Smooth muscle cell (in vitro differentiated cells): ENCODE measurements around the gene ZNF428. TPM values are rescaled to one million over a fixed set of nuclear protein-coding genes. Genes with fewer than 3 reads are reported as not detected.

Experiments used
- DNase-seq: peaks from one replicate; lab custom pipeline; 2025; ENCODE audit not compliant: unreplicated experiment; lab: John Stamatoyannopoulos, UW
- H2AFZ ChIP-seq: fragments of 200-600 bp; sonication (generic); 2 replicates; pipeline ENCODE4 v1.6.0; 2016; ENCODE audit warnings: antibody characterized with exemption, low read depth, mild to moderate bottlenecking
- H3F3A ChIP-seq: fragments of 200-600 bp; sonication (generic); 2 replicates; pipeline ENCODE4 v1.6.0; 2017; ENCODE audit warnings: antibody characterized with exemption, low read depth
- H3K27ac ChIP-seq: fragments of 200-600 bp; sonication (generic); 2 replicates; pipeline ENCODE4 v1.5.1; 2016; ENCODE audit warnings: low read depth, mild to moderate bottlenecking
- H3K27me3 ChIP-seq: fragments of 200-600 bp; sonication (generic); 2 replicates; pipeline ENCODE4 v1.6.1; 2016; ENCODE audit warnings: low read depth, mild to moderate bottlenecking
- H3K36me3 ChIP-seq: fragments of 200-600 bp; sonication (generic); 2 replicates; pipeline ENCODE4 v1.5.1; 2016; ENCODE audit warnings: low read depth
- H3K4me1 ChIP-seq: fragments of 200-600 bp; sonication (generic); 2 replicates; pipeline ENCODE4 v1.5.1; 2016; ENCODE audit warnings: low read depth
- H3K4me2 ChIP-seq: fragments of 200-600 bp; sonication (generic); 2 replicates; pipeline ENCODE4 v1.6.0; 2016; ENCODE audit warnings: mild to moderate bottlenecking
- H3K4me3 ChIP-seq: fragments of 200-600 bp; sonication (generic); 2 replicates; pipeline ENCODE4 v1.5.1; 2016; ENCODE audit warnings: mild to moderate bottlenecking
- H3K79me2 ChIP-seq: fragments of 200-600 bp; sonication (generic); 2 replicates; pipeline ENCODE4 v1.6.0; 2016; ENCODE audit warnings: low read depth, mild to moderate bottlenecking
- H3K9ac ChIP-seq: fragments of 200-600 bp; sonication (generic); 2 replicates; pipeline ENCODE4 v1.6.0; 2016; ENCODE audit warnings: low read depth
- H3K9me3 ChIP-seq: fragments of 200-600 bp; sonication (generic); replicated peaks from 2 replicates; pipeline ENCODE4 v1.5.1; 2016; ENCODE audit warnings: low read depth
- H4K20me1 ChIP-seq: fragments of 200-600 bp; sonication (generic); 2 replicates; pipeline ENCODE4 v1.6.0; 2016; ENCODE audit warnings: low read depth
- CTCF ChIP-seq: fragments of 200-600 bp; sonication (generic); IDR thresholded peaks from 2 replicates; pipeline ENCODE4 v1.5.1; 2017; ENCODE audit warnings: borderline replicate concordance, mild to moderate bottlenecking, antibody characterized with exemption; ENCODE audit not compliant: insufficient read depth, poor library complexity, severe bottlenecking
- WGBS: methylation state at CpG from one replicate; pipeline ENCODE4 v1.1.7; 2016; ENCODE audit warnings: low lambda C conversion rate; 5-methylcytosine and 5-hydroxymethylcytosine counted together
- polyA plus RNA-seq: library from polyadenylated mRNA; unstranded; fragments of >200 nt; fragmentation: Nextera tagmentation; extraction: Ambion mirVana; gene quantifications from 2 replicates; pipeline ENCODE4 v1.2.1, GENCODE V29; 2016
- total RNA-seq: library from RNA; depleted of rRNA; stranded (reverse); fragments of >200 nt; gene quantifications from 2 replicates; pipeline ENCODE4 v1.2.3, GENCODE V29; 2014

ZNF428 gene
- total and polyA plus RNA-seq, 2 experiments from 2014 or later, result 20.3 to 63.1 TPM

- H2AFZ ChIP-seq, result no peak within 1 kb of the TSS
- H3K27me3 ChIP-seq, result no peaks in the 10 kb centered on the region
- no peaks in the 10 kb centered on the region for H3K36me3 ChIP-seq
- no peak within 1 kb of the TSS for H3K4me3 ChIP-seq
- H3K27ac ChIP-seq, result peak within 1 kb of the TSS; percentile 44
- no peak within 1 kb of the TSS for H3K9ac ChIP-seq
- H3K9me3 ChIP-seq, result no peaks in the 10 kb centered on the region
- H3K79me2 ChIP-seq, result peaks cover 27% of the 10 kb centered on the region
- H3K4me2 ChIP-seq, result no peak within 1 kb of the TSS
- no peaks in the 10 kb centered on the region for H3F3A ChIP-seq
- no peaks in the 10 kb centered on the region for H3K4me1 ChIP-seq
- 100% methylated on average over 3 of the region's 3 CpGs for WGBS
- DNase-seq, result no peak
- H4K20me1 ChIP-seq, result peaks cover 22% of the 10 kb centered on the region
- TF ChIP-seq CTCF, result no peak
Measured at GRCh38 chr19:43611788-43612187, 7.6 kb downstream of the ZNF428 start, which contains the start of gene SRRM5. Gene SRRM5, plus strand, starts transcription at chr19:43612088. Its CDS starts 34 bp downstream, at chr19:43612122.

GRCh38 chr19:43610493-43610892 lies 8.9 kb downstream of the ZNF428 start:
- H3K9ac ChIP-seq, result no peak overlapping the region
- no peaks in the 10 kb centered on the region for H3K4me1 ChIP-seq
- H3K27ac ChIP-seq, result peak overlapping the region; percentile 44
- H4K20me1 ChIP-seq, result peaks cover 22% of the 10 kb centered on the region
- no peaks in the 10 kb centered on the region for H3F3A ChIP-seq
- H3K4me3 ChIP-seq, result no peak overlapping the region
- WGBS, result 50% methylated on average over 3 of the region's 3 CpGs
- H3K79me2 ChIP-seq, result peaks cover 14% of the 10 kb centered on the region
- no peaks in the 10 kb centered on the region for H3K36me3 ChIP-seq
- H3K4me2 ChIP-seq, result no peak overlapping the region
- H3K27me3 ChIP-seq, result no peaks in the 10 kb centered on the region
- DNase-seq, result no peak
- H2AFZ ChIP-seq, result no peak overlapping the region
- no peak for TF ChIP-seq CTCF
- no peaks in the 10 kb centered on the region for H3K9me3 ChIP-seq

- 92% methylated on average over 7 of the region's 7 CpGs for WGBS
- H3K27ac ChIP-seq, result no peak overlapping the region
- H3K9ac ChIP-seq, result no peak overlapping the region
Measured at GRCh38 chr19:43609872-43610271, 9.6 kb downstream of the ZNF428 start.

More at GRCh38 chr19:43609872-43610271, 9.6 kb downstream of the ZNF428 start:
- no peak for TF ChIP-seq CTCF
- H3F3A ChIP-seq, result no peaks in the 10 kb centered on the region
- H3K4me1 ChIP-seq, result no peaks in the 10 kb centered on the region
- H3K79me2 ChIP-seq, result peaks cover 9% of the 10 kb centered on the region
- H3K27me3 ChIP-seq, result no peaks in the 10 kb centered on the region
- peaks cover 22% of the 10 kb centered on the region for H4K20me1 ChIP-seq
- no peak for DNase-seq
- H2AFZ ChIP-seq, result no peak overlapping the region
- no peak overlapping the region for H3K4me2 ChIP-seq
- no peaks in the 10 kb centered on the region for H3K9me3 ChIP-seq
- no peak overlapping the region for H3K4me3 ChIP-seq
- no peaks in the 10 kb centered on the region for H3K36me3 ChIP-seq
